Epithelial cell of proximal tubule (primary cell): ENCODE data around the gene CC2D1A. TPM values are rescaled to one million over a fixed set of nuclear protein-coding genes. Genes with fewer than 3 reads are reported as not detected.

ENCODE experiments used
- DNase-seq: peaks from one replicate; pipeline ENCODE4 v3.0.0-alpha.2; 2011; ENCODE audit warnings: low read depth
- H3K4me3 ChIP-seq: 2 replicates; pipeline ENCODE4 v1.5.1; 2011; ENCODE audit warnings: low read depth, mild to moderate bottlenecking, low read length
- CTCF ChIP-seq: conservative IDR thresholded peaks from 2 replicates; pipeline ENCODE4 v1.5.1; 2012; ENCODE audit warnings: low read depth, mild to moderate bottlenecking, low read length
- total RNA-seq: library from RNA; depleted of rRNA; stranded (reverse); fragments of >200 nt; gene quantifications from 2 replicates; pipeline ENCODE4 v1.2.3, GENCODE V29; 2015

CC2D1A gene
- total RNA-seq, 1 donor from 2014 or later = 30.6 TPM

GRCh38 chr19:13935765-13936510 is 29.9 kb downstream of the CC2D1A start:
- DNase-seq = no peak
- H3K4me3 ChIP-seq = no peak overlapping the region
- TF ChIP-seq CTCF = no peak

GRCh38 chr19:13937479-13938300 is 31.7 kb downstream of the CC2D1A start:
- no peak overlapping the region for H3K4me3 ChIP-seq
- no peak for TF ChIP-seq CTCF
- no peak for DNase-seq

GRCh38 chr19:13938301-13939064 is 32.5 kb downstream of the CC2D1A start, which contains the start of gene PODNL1:
Gene PODNL1 (minus strand): TSS chr19:13938417. CDS start chr19:13938181, 236 bp downstream.
- no peak within 1 kb of the TSS for H3K4me3 ChIP-seq
- no peak for DNase-seq
- no peak for TF ChIP-seq CTCF

GRCh38 chr19:13942023-13942684 is 36.2 kb downstream of the CC2D1A start:
- no peak for TF ChIP-seq CTCF
- DNase-seq = no peak
- H3K4me3 ChIP-seq = no peak overlapping the region

- TF ChIP-seq CTCF = no peak
- no peak overlapping the region for H3K4me3 ChIP-seq
- no peak for DNase-seq
Measured at GRCh38 chr19:13946414-13946813, 40.4 kb downstream of the CC2D1A start.

- DNase-seq = no peak
- no peak for TF ChIP-seq CTCF
- no peak overlapping the region for H3K4me3 ChIP-seq
Measured at GRCh38 chr19:13951043-13951442, 45.0 kb downstream of the CC2D1A start.
